GM12878 (cell line): Measurements from ENCODE around the gene EID1. TPM values are rescaled to one million over a fixed set of nuclear protein-coding genes. Genes with fewer than 3 reads are reported as not detected.

Experiments
- ATAC-seq: fragments of 200-7000 bp; cut with Tn5 transposase; 3 replicates; pipeline ENCODE4 v1.9.1; 2020; ENCODE audit warnings: mild to moderate bottlenecking, moderate library complexity
- BruUV-seq: library from RNA; stranded (reverse); fragments of 400-500 nt; replicated peaks from 2 replicates; lab custom pipeline; 2021; lab: Mats Ljungman, UMichigan
- CTCF ChIA-PET: fragments of 300-600 bp; sonication (Branson Sonifier 250); formaldehyde crosslinking; extraction: SDS; loops from one replicate; lab custom pipeline; 2021; ENCODE audit warnings: inconsistent platforms; lab: Yijun Ruan, JAX
- POLR2A ChIA-PET: fragments of 350-600 bp; formaldehyde crosslinking; extraction: SDS; loops from one replicate; lab custom pipeline; 2021; ENCODE audit warnings: inconsistent platforms; lab: Charles Lee
- RAD21 ChIA-PET: fragments of 300-600 bp; sonication (Branson Sonifier 250); formaldehyde crosslinking; loops from one replicate; lab custom pipeline; 2023; ENCODE audit warnings: antibody characterized with exemption; ENCODE audit not compliant: unreplicated experiment; lab: Charles Lee
- SMC1A ChIA-PET: fragments of 300-600 bp; sonication (Branson Sonifier 250); formaldehyde crosslinking; loops from one replicate; lab custom pipeline; 2023; ENCODE audit not compliant: unreplicated experiment, uncharacterized antibody; lab: Charles Lee
- DNase-seq: peaks from one replicate; pipeline ENCODE4 v3.0.0-alpha.2; 2011; ENCODE audit warnings: low read depth, low spot score
- FAIRE-seq: peaks from 3 replicates; lab custom pipeline; 2011; peaks lifted over from hg19 to GRCh38; lab: Jason Lieb, UNC
- H2AFZ ChIP-seq: 2 replicates; pipeline ENCODE4 v1.6.0; 2011; ENCODE audit warnings: low read depth, low read length, control low read depth; ENCODE audit not compliant: control insufficient read depth
- H3K27ac ChIP-seq: 2 replicates; pipeline ENCODE4 v1.5.1; 2011; ENCODE audit warnings: control low read depth; ENCODE audit not compliant: control insufficient read depth, insufficient read depth
- H3K27me3 ChIP-seq, 2 experiments: replicated peaks in 1 of 2; 2 replicates each; pipeline versions ENCODE4 v1.6.0 to v1.6.1; 2011; ENCODE audit warnings: low read length in 1 of 2; ENCODE audit not compliant: control insufficient read depth in 2 of 2, insufficient read depth in 2 of 2
- H3K36me3 ChIP-seq, 2 experiments: 2 replicates each; pipeline ENCODE4 v1.5.1; 2011; ENCODE audit warnings: low read length in 1 of 2; ENCODE audit not compliant: control insufficient read depth in 2 of 2, insufficient read depth in 2 of 2
- H3K4me1 ChIP-seq: 2 replicates; pipeline ENCODE4 v1.6.1; 2011; ENCODE audit warnings: mild to moderate bottlenecking, low read length, moderate library complexity, mixed read lengths; ENCODE audit not compliant: control insufficient read depth, insufficient read depth
- H3K4me2 ChIP-seq: 2 replicates; pipeline ENCODE4 v1.6.0; 2011; ENCODE audit warnings: control low read depth; ENCODE audit not compliant: control insufficient read depth, insufficient read depth
- H3K4me3 ChIP-seq: fragments of 200-600 bp; sonication (generic); 2 replicates; pipeline ENCODE4 v1.5.1; 2016
- H3K79me2 ChIP-seq: 2 replicates; pipeline ENCODE4 v1.6.0; 2011; ENCODE audit warnings: low read length; ENCODE audit not compliant: control insufficient read depth, insufficient read depth
- H3K9ac ChIP-seq: 2 replicates; pipeline ENCODE4 v1.8.0; 2011; ENCODE audit warnings: low read length, control low read depth, mixed read lengths; ENCODE audit not compliant: control insufficient read depth, insufficient read depth
- H3K9me3 ChIP-seq: replicated peaks from 3 replicates; pipeline ENCODE4 v1.5.1; 2011; ENCODE audit warnings: mild to moderate bottlenecking, low read length; ENCODE audit not compliant: control insufficient read depth, insufficient read depth
- H4K20me1 ChIP-seq: 2 replicates; pipeline ENCODE4 v1.6.0; 2011; ENCODE audit not compliant: control insufficient read depth, insufficient read depth
- ASH2L ChIP-seq: fragments of 300-600, 200-600 bp; sonication (generic); IDR thresholded peaks from 2 replicates; pipeline ENCODE4 v1.6.1; 2017; ENCODE audit warnings: low read depth, mild to moderate bottlenecking, borderline replicate concordance
- BCLAF1 ChIP-seq: fragments of 450-650 bp; IDR thresholded peaks from 2 replicates; pipeline ENCODE4 v1.6.1; 2017; ENCODE audit warnings: antibody characterized with exemption, mild to moderate bottlenecking, moderate library complexity
- BHLHE40 ChIP-seq, 2 experiments: fragments of 450-650 bp in 1 of 2; IDR thresholded peaks; 2 replicates each; pipeline ENCODE4 v1.6.1; 2011 to 2017; ENCODE audit warnings: low read depth in 2 of 2, borderline replicate concordance in 1 of 2, improper control_type of control experiment in 1 of 2, low read length in 1 of 2, mild to moderate bottlenecking in 1 of 2
- BMI1 ChIP-seq: fragments of 450-650 bp; IDR thresholded peaks from 2 replicates; pipeline ENCODE4 v1.6.1; 2016; ENCODE audit warnings: mild to moderate bottlenecking, moderate library complexity, borderline replicate concordance
- CHD2 ChIP-seq: IDR thresholded peaks from 2 replicates; pipeline ENCODE4 v1.6.1; 2011; ENCODE audit warnings: low read depth, low read length, improper control_type of control experiment, borderline replicate concordance
- CREM ChIP-seq: IDR thresholded peaks from 2 replicates; pipeline ENCODE4 v1.6.1; 2014; ENCODE audit warnings: antibody characterized with exemption, low read depth
- CUX1 ChIP-seq: IDR thresholded peaks from 2 replicates; pipeline ENCODE4 v1.6.1; 2012; ENCODE audit warnings: improper control_type of control experiment, low read depth, low read length; ENCODE audit not compliant: insufficient replicate concordance
- GABPA ChIP-seq: IDR thresholded peaks from 2 replicates; pipeline ENCODE4 v1.6.1; 2014; ENCODE audit warnings: antibody characterized with exemption, low read depth, mild to moderate bottlenecking, inconsistent platforms
- HDGF ChIP-seq: fragments of 450-650 bp; IDR thresholded peaks from 2 replicates; pipeline ENCODE4 v1.6.1; 2016; ENCODE audit warnings: antibody characterized with exemption
- MAX ChIP-seq: IDR thresholded peaks from 2 replicates; pipeline ENCODE4 v1.6.1; 2012; ENCODE audit warnings: low read depth, low read length, improper control_type of control experiment
- MEF2A ChIP-seq: IDR thresholded peaks from 2 replicates; pipeline ENCODE4 v1.6.1; 2011; ENCODE audit warnings: low read depth, mild to moderate bottlenecking, low read length, moderate library complexity; ENCODE audit not compliant: insufficient read depth
- MTA2 ChIP-seq: fragments of 450-650 bp; IDR thresholded peaks from 2 replicates; pipeline ENCODE4 v1.6.1; 2016; ENCODE audit warnings: low read depth, mild to moderate bottlenecking, moderate library complexity
- NR2F1 ChIP-seq: fragments of 450-650 bp; conservative IDR thresholded peaks from 2 replicates; pipeline ENCODE4 v1.6.1; 2017; ENCODE audit warnings: mild to moderate bottlenecking
- RAD21 ChIP-seq: IDR thresholded peaks from 2 replicates; pipeline ENCODE4 v1.6.1; 2011; ENCODE audit warnings: mild to moderate bottlenecking, low read depth, low read length, moderate library complexity; ENCODE audit not compliant: insufficient read depth
- STAT3 ChIP-seq: IDR thresholded peaks from 2 replicates; pipeline ENCODE4 v1.6.1; 2011; ENCODE audit warnings: low read depth, low read length, improper control_type of control experiment
- YBX1 ChIP-seq: fragments of 450-650 bp; IDR thresholded peaks from 2 replicates; pipeline ENCODE4 v1.6.1; 2016; ENCODE audit warnings: antibody characterized with exemption
- in situ Hi-C: fragments of 300-500 bp; cut with MboI; formaldehyde crosslinking; loops from 9 replicates; pipeline ENCODE4 v1.14.3; 2018; ENCODE audit warnings: mixed read lengths
- intact Hi-C: fragments of 100-400 bp; cut with micrococcal nuclease; formaldehyde crosslinking; loops from one replicate; pipeline ENCODE4 v1.14.2; 2022; ENCODE audit not compliant: unreplicated experiment
- polyA plus RNA-seq, 11 experiments: library from polyadenylated mRNA; depleted of rRNA in 4 of 11; unstranded in 6 of 11; stranded (reverse) in 5 of 11; fragments of >200 nt; fragmentation: Nextera tagmentation in 4 of 11; fragmentation: Illumina TruSeq in 1 of 11; extraction: Ambion mirVana in 4 of 11; extraction: Trizol in 1 of 11; gene quantifications; 1 replicate in 1 of 11; 2 replicates in 10 of 11; pipeline versions ENCODE4 v1.2.1 to v1.2.3, GENCODE V29; 2011 to 2016; ENCODE audit warnings: inconsistent platforms in 2 of 11, missing spikeins in 2 of 11, low read depth in 1 of 11
- total RNA-seq, 4 experiments: library from RNA; depleted of rRNA in 3 of 4; stranded (reverse); fragments of >200 nt in 3 of 4; fragmentation: Illumina TruSeq in 1 of 4; extraction: Trizol in 1 of 4; gene quantifications; 2 replicates each; pipeline versions ENCODE4 v1.2.1 to v1.2.3, GENCODE V29; 2013 to 2021

Gene EID1
- total and polyA plus RNA-seq, 10 of the 15 experiments (the other 5 are each of a cell fraction or from before 2014, with no cell fraction given), result 45.6 to 210 (median 124) TPM

GRCh38 chr15:48869966-48870365 lies 8.0 kb upstream of the EID1 start (continued):
- TF ChIP-seq CUX1 (no peak), YBX1 (no peak)

- POLR2A ChIA-PET, result interaction anchor here (0.6 to 1.1 kb wide), 2 partner anchors 95 to 405 kb away, joined by 3 to 7 read pairs; no protein-coding TSS in a partner anchor
- BruUV-seq, result no TSS peak
- Histone ChIP-seq H3K4me2 (no peak overlapping the region), H2AFZ (no peak overlapping the region), H3K9me3 (no peaks in the 10 kb centered on the region), H3K4me1 (no peaks in the 10 kb centered on the region), H3K36me3 (no peaks in the 10 kb centered on the region), H3K9ac (no peak overlapping the region), H3K27me3 (no peaks in the 10 kb centered on the region), H4K20me1 (no peaks in the 10 kb centered on the region), H3K27ac (no peak overlapping the region), H3K79me2 (no peaks in the 10 kb centered on the region), H3K4me3 (no peak overlapping the region)
- SMC1A ChIA-PET, result interaction anchor here (0.6 to 2.3 kb wide), 5 partner anchors 10 to 550 kb away, joined by 3 to 9 read pairs (median 4); no protein-coding TSS in a partner anchor
- intact Hi-C loops (no loop called here), in situ Hi-C loops (loop anchor here (10.0 kb wide), 1 partner anchor 753 kb away; the partner anchor contains the start of genes DTWD1 and FAM227B)
- FAIRE-seq (no peak), ATAC-seq (no peak), DNase-seq (no peak)
- CTCF ChIA-PET, result interaction anchor here (1.2 to 3.6 kb wide), 3 partner anchors 9 to 274 kb away, joined by 3 to 26 read pairs (median 18); no protein-coding TSS in a partner anchor
- RAD21 ChIA-PET, result interaction anchor here (2.3 kb wide), 1 partner anchor 95 kb away, joined by 8 read pairs; no protein-coding TSS in a partner anchor
- TF ChIP-seq RAD21 (no peak), BHLHE40 (IDR thresholded peaks at IDR 0.05; ENCODE audit: borderline replicate concordance in 1 of 2, low read depth in 2 of 2, low read length in 1 of 2) (no peak), MEF2A (no peak), MAX (no peak), BMI1 (no peak), GABPA (no peak), HDGF (no peak), ASH2L (no peak), NR2F1 (no peak), CREM (no peak), MTA2 (no peak), BCLAF1 (no peak), CHD2 (no peak), STAT3 (no peak)
These were observed 6.4 kb upstream of the EID1 start for GRCh38 chr15:48871542-48871941.
